ENCODE measurements around the gene CLDN24.

Gene CLDN24

DNA sequence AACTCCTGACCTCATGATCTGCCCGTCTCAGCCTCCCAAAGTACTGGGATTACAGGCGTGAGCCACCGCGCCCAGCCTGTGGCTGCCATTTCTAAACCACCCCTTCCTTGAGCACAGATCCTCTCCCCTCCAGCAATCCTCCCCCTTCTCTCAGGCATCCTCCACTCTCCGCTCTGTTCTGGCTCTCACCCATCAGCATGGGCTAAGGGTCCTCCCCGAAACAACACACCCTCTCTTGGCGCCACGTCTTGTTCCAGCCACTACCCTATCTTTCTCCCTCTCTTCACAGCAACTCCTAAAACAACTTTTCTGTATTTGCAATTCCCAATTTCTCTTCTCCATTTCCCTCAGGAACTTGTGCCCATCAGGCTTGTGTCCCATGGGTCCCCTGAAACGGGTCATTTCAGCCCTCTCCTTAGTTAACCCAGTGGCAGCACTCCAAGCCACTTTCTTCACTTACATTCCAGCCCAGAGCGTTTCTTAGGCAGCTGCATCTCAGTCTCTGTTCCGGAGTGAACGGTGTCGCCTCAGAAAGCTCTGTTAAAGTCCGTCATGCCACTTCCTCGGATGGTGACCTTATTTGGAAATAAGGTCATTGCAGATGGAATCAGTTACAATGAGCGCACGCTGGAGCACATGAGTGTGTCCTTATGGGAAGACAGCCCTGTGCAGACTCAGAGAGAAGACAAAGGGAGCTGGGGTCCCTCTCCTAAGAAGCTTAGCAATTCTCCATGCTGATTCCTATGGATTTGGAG lies 28.3 kb upstream of the CLDN24 start:
- H3K9ac ChIP-seq (ENCODE audit: low read length): no peak overlapping the region
- no peak for TF ChIP-seq CTCF (IDR thresholded peaks at IDR 0.05; ENCODE audit: insufficient read depth, low read length, poor library complexity, severe bottlenecking)
- H3F3A ChIP-seq (ENCODE audit: insufficient read depth): no peaks in the 10 kb centered on the region
- H3K4me2 ChIP-seq (ENCODE audit: low read depth, low read length, poor library complexity, severe bottlenecking): no peak overlapping the region
- H4K20me1 ChIP-seq (ENCODE audit: low read depth, low read length): no peaks in the 10 kb centered on the region
- no peaks in the 10 kb centered on the region for H3K27me3 ChIP-seq (ENCODE audit: low read length)
- no peaks in the 10 kb centered on the region for H3K79me2 ChIP-seq (ENCODE audit: insufficient read depth, low read length)
- H3K4me3 ChIP-seq (ENCODE audit: insufficient read depth, low read length, poor library complexity, severe bottlenecking): no peak overlapping the region
- H3K36me3 ChIP-seq (ENCODE audit: low read length): no peaks in the 10 kb centered on the region
- H3K27ac ChIP-seq (ENCODE audit: low read depth, low read length): no peak overlapping the region
- no peaks in the 10 kb centered on the region for H3K9me3 ChIP-seq (ENCODE audit: insufficient read depth, low read length)
- no peak overlapping the region for H2AFZ ChIP-seq (ENCODE audit: low read depth, low read length, severe bottlenecking)
- no peaks in the 10 kb centered on the region for H3K9me2 ChIP-seq (replicated peaks; ENCODE audit: insufficient read depth, low read length)

- Histone ChIP-seq H3F3A (ENCODE audit: insufficient read depth) (no peaks in the 10 kb centered on the region), H3K79me2 (ENCODE audit: insufficient read depth, low read length) (no peaks in the 10 kb centered on the region), H3K9me3 (ENCODE audit: insufficient read depth, low read length) (no peaks in the 10 kb centered on the region), H3K9ac (ENCODE audit: low read length) (no peak overlapping the region), H2AFZ (ENCODE audit: low read depth, low read length, severe bottlenecking) (no peak overlapping the region), H3K27ac (ENCODE audit: low read depth, low read length) (no peak overlapping the region), H3K9me2 (replicated peaks; ENCODE audit: insufficient read depth, low read length) (no peaks in the 10 kb centered on the region), H3K4me3 (ENCODE audit: insufficient read depth, low read length, poor library complexity, severe bottlenecking) (no peak overlapping the region), H3K27me3 (ENCODE audit: low read length) (no peaks in the 10 kb centered on the region), H4K20me1 (ENCODE audit: low read depth, low read length) (no peaks in the 10 kb centered on the region), H3K36me3 (ENCODE audit: low read length) (no peaks in the 10 kb centered on the region), H3K4me2 (ENCODE audit: low read depth, low read length, poor library complexity, severe bottlenecking) (no peak overlapping the region)
- TF ChIP-seq EZH2phosphoT487 (conservative IDR thresholded peaks at IDR 0.05; ENCODE audit: low read length) (no peak), CTCF (IDR thresholded peaks at IDR 0.05; ENCODE audit: insufficient read depth, low read length, poor library complexity, severe bottlenecking) (no peak)
These were observed 27.4 kb upstream of the CLDN24 start for GRCh38 chr4:183349673-183350072.

DNA sequence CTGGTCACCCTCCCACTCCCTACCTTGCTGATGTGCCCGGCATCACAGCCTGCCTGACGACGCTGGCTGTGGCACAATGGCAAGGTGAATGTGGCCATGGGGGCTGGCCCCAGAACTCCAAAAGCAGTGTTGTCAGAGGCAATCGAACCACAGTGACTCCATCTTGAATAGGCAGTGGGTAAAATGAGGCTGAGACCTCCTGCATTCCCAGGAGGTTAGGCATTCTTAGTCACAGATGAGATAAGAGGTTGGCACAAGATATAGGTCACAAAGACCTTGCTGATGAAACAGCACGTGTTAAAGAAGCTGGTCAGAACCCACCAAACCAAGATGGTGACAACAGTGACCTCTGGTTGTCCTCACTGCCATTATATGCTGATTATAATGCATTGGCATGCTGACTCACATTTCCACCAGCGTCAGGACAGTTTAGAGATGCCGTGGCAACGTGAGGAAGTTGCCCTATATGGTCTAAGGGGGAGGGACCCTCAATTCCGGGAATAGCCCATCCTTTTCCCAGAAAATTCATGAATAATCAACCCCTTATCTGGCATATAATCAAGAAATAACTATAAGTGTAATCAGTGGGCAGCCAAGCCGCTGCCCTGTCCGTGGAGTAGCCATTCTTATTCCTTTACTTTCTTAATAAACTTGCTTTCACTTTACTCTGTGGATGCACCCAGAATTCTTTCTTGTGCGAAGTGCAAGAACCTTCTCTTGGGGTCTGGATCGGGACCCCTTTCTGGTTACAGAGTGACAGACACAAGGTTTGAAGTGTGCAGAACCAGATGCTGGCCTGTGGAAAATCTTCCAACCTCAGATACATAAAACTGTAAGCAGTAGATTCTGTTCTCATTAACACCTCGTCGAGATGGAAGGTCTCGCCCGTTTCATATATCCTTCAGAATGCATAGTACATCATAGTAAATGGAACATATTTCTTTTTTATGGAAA lies 26.8 kb upstream of the CLDN24 start:
- Histone ChIP-seq H3K27ac (ENCODE audit: low read depth, low read length) (no peak overlapping the region), H3K9ac (ENCODE audit: low read length) (no peak overlapping the region), H3K9me2 (replicated peaks; ENCODE audit: insufficient read depth, low read length) (no peaks in the 10 kb centered on the region), H3K36me3 (ENCODE audit: low read length) (no peaks in the 10 kb centered on the region), H3K79me2 (ENCODE audit: insufficient read depth, low read length) (no peaks in the 10 kb centered on the region), H4K20me1 (ENCODE audit: low read depth, low read length) (no peaks in the 10 kb centered on the region), H3F3A (ENCODE audit: insufficient read depth) (no peaks in the 10 kb centered on the region), H2AFZ (ENCODE audit: low read depth, low read length, severe bottlenecking) (no peak overlapping the region), H3K27me3 (ENCODE audit: low read length) (no peaks in the 10 kb centered on the region), H3K9me3 (ENCODE audit: insufficient read depth, low read length) (no peaks in the 10 kb centered on the region), H3K4me3 (ENCODE audit: insufficient read depth, low read length, poor library complexity, severe bottlenecking) (no peak overlapping the region), H3K4me2 (ENCODE audit: low read depth, low read length, poor library complexity, severe bottlenecking) (no peak overlapping the region)
- no peak for TF ChIP-seq EZH2phosphoT487 (conservative IDR thresholded peaks at IDR 0.05; ENCODE audit: low read length)
- no peak for TF ChIP-seq CTCF (IDR thresholded peaks at IDR 0.05; ENCODE audit: insufficient read depth, low read length, poor library complexity, severe bottlenecking)

Measured in SU-DHL-6 (cell line).